Umbilical cord (tissue), 2 donors: ENCODE results near the gene RNF183. TPM values are rescaled to one million over a fixed set of nuclear protein-coding genes. Genes with fewer than 3 reads are reported as not detected.
A peak's percentile ranks its signal among the peaks of the same experiment; 100 is the strongest.

Source experiments
- DNase-seq: peaks from one replicate; pipeline ENCODE4 v3.0.0-alpha.2; 2015; ENCODE audit warnings: low spot score
- total RNA-seq: library from RNA; depleted of rRNA; stranded (reverse); fragments of >200 nt; gene quantifications from one replicate; pipeline ENCODE4 v1.2.3, GENCODE V29; 2014; ENCODE audit warnings: low replicate concordance; ENCODE audit not compliant: insufficient read depth

The RNF183 gene
- 3.4 TPM for total RNA-seq

- no peak for DNase-seq
Observed at GRCh38 chr9:113302792-113303418, at the start of gene RNF183. Gene RNF183 (minus strand): TSS chr9:113303376. CDS start chr9:113298184, 5,192 bp downstream.

GRCh38 chr9:113352411-113352810 lies 49.2 kb upstream of the RNF183 start:
- DNase-seq = no peak

DNA sequence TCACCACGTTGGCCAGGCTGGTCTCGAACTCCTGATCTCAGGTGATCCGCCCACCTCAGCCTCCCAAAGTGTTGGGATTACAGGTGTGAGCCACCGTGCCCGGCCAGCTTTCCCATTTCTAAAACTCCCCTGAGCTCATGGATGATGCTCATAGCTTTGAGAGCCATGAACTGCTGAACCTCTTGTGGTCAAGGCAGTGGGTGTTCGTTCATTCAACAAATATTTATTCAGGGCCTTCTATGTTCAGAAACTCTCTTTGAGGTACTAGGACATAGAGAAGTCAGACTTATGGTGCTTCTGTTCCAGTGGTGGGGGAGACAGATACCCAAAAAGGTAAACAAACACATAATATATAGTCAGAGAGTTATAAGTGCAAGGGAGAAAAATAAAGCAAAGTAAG lies 48.8 kb upstream of the RNF183 start:
- no peak for DNase-seq

GRCh38 chr9:113350937-113351336 lies 47.8 kb upstream of the RNF183 start:
- DNase-seq = no peak

DNA sequence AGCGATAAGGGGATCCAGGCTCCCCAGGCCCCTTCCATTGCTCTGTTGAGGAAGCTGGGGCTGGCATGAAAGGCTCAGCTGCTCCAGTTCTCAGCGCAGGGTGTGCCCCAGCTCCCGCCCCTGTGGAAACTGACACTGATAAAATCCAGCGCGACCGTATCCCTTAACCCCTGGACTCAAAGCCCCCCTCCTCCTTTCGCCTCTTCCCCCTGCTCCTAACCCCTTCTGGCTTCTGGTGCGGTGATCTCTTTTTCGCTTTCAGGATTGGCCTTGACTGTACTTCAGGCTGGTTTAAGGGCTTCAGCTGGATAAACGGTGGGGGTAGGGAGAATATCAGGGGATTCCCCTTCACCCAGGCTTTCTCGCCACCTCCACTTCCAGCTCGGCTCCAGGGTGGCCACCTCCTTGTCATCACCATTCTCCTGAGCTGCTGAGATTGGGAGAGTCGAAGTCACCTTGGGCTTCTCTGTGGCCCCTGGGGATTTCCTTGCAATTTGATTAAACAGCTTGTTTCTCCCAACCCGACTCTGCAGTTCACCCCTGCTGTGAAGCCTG lies 47.0 kb upstream of the RNF183 start:
- peak; percentile 55 for DNase-seq

GRCh38 chr9:113349445-113350094 lies 46.4 kb upstream of the RNF183 start, which contains the start of gene BSPRY:
Gene BSPRY (plus strand): TSS chr9:113349541. CDS start chr9:113349580, 39 bp downstream.
- no peak for DNase-seq

- no peak for DNase-seq
Observed at GRCh38 chr9:113349066-113349444, 45.9 kb upstream of the RNF183 start.

DNA sequence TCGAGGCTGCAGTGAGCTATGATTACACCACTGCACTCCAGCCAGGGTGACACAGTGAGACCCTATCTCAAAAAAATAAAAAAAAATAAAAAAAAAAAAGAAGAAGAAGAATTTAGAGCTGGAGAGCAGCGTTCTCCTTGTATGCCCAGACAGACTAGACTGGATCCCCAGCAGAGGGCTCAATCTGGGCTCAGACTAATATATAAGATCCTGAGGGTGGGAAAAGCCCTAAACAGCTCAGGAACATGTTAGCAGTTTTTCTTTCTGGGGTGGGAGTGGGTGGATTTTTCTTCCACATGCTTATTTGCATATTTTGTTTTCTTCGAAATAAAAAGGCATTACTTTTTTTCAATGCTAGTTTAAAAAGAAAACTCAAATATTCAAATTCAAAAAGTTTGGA lies 45.3 kb upstream of the RNF183 start:
- DNase-seq = no peak

- no peak for DNase-seq
Observed at GRCh38 chr9:113345671-113346070, 42.5 kb upstream of the RNF183 start.

- no peak for DNase-seq
Observed at GRCh38 chr9:113345190-113345589, 42.0 kb upstream of the RNF183 start.

- DNase-seq = peak; percentile 97
Observed at GRCh38 chr9:113343732-113344231, 40.6 kb upstream of the RNF183 start.

GRCh38 chr9:113341712-113342410 lies 38.7 kb upstream of the RNF183 start:
- DNase-seq = peak; percentile 42

DNA sequence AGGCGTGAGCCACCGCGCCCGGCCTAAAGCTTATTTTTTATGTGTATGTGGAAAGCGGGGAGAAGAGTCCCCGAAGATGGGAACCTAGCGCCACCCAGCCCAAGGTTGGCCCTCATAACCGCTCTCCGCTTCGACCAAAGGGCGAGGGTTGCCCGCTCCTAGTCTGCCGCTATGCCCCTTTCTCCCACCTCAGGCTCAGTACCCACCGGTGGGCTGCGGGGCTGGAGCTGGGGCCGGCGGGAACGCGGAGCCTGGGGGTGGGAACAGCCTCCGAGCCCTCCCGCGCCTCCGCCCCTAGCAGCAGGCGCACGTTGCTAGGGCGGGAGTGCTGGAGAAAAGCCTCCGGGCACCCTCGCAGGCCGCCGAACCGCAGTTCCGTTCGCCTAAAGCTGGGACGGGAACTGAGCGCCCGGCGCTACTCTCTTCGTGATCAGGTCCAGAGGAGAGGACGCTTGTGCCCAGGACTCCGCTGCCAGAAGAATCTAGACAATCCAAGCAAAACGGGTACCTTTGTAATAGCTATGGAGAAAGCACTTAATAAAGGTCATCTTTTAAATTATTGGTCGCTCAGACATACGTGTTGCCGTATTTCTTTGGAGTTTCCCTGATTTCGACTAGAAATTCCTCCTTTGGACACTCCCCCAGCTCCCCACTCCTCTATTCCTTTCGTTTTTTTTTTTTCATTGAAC lies 37.0 kb upstream of the RNF183 start, which contains the start of gene WDR31:
Gene WDR31 (minus strand): TSS at position 265 of the 689 bp plus-strand sequence. CDS start 8,253 bp downstream, outside the sequence.
- DNase-seq = peak; percentile 92

DNA sequence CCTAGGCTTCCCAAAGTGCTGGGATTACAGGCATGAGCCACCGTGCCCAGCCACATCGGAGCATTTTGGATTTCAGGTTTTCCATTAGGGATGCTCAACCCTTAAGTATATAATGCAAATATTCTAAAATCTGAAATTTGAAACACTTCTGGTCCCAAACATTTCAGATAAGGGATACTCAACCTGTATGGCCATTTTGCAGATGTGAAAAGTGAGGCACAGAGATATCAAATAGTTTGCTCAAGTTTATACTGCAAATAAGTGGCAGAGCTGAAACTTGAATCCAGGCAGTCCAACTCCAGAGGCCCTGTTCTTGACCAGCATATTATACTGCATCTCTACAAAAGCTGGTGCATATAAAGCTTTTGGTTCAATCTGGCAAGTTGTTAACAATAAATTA lies 34.5 kb upstream of the RNF183 start:
- no peak for DNase-seq

- DNase-seq = no peak
Observed at GRCh38 chr9:113331780-113332179, 28.6 kb upstream of the RNF183 start.

- no peak for DNase-seq
Observed at GRCh38 chr9:113328045-113328782, 25.0 kb upstream of the RNF183 start.

DNA sequence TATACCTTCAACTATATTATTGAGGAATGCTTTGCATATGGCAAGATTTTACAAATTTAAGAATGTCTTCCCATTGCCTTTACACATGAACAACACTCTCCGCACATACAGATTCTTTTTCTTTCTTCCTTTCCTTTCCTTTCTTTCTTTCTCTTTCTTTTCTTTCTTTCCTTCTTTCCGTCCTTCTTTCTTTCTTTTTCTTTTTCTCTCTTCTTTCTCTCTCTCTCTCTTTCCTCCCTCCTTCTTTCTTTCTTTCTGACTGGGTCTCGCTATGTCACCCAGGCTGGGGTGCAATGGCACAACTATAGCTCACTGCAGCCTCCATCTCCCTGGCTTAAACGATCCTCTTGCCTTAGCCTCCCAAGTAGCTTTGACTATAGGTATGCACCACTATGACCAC lies 23.1 kb upstream of the RNF183 start:
- no peak for DNase-seq

DNA sequence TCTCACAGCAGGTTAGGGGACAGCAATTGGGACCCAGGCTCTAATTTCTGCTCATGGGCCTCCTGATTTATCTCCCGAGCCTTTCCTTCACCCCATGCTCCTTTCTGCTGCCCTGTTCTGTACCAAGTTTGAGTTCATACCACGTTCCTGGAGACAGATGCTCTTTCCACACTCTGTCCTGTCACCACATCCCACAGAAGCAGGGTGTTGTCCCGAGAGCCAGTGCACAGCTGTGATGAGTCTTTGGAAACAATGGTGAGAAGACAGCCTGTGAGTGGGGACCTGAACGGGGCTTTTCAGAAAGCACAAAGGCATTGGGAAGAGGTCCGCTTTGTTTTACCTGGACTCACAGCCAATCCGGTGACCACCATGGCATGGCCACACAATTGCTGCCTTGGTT lies 19.5 kb upstream of the RNF183 start:
- no peak for DNase-seq

DNA sequence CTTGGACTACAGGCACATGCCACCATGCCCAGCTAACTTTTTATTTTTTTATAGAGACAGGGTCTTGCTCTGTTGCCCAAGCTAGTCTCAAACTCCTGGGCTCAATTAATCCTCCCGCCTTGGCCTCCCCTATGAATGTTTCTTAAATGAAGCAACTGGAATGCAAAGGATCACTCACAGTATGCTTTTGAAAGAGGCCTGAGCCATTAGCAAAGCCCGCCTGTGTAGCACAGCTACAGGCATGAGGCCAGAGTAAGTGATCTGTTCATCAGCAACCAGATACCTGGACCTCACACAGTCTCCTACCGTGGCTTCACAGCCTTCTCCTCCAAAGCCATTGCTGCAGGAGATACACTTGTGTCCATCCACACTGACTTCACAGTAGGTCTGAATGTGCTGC lies 16.9 kb upstream of the RNF183 start:
- no peak for DNase-seq

- DNase-seq = no peak
Observed at GRCh38 chr9:113319054-113319453, 15.9 kb upstream of the RNF183 start.

DNA sequence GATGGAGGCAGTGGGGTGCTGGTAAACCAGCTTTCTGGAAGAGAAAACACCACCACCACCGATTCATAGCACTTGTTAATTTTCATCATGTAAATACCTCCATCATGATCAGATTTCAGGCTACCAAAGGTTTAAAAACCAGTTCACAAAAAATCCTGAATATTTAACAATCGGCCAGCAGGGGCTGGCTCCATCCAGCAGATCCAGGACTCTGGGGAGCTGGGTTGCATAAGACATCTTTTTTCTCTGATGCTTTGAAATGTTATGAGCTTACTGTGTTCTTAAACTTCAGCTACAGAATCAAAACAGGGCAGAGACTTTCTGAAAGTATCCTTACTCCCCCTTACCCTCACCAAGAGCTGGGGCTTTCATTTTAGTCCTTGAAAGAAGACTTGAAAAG lies 14.6 kb upstream of the RNF183 start:
- DNase-seq = peak; percentile 28
